G401.6 (cell line): ENCODE measurements around the gene USP35.

ENCODE experiments used
- FAIRE-seq: peaks from 2 replicates; lab custom pipeline; 2012; peaks lifted over from hg19 to GRCh38; lab: Jason Lieb, UNC

USP35 gene

DNA sequence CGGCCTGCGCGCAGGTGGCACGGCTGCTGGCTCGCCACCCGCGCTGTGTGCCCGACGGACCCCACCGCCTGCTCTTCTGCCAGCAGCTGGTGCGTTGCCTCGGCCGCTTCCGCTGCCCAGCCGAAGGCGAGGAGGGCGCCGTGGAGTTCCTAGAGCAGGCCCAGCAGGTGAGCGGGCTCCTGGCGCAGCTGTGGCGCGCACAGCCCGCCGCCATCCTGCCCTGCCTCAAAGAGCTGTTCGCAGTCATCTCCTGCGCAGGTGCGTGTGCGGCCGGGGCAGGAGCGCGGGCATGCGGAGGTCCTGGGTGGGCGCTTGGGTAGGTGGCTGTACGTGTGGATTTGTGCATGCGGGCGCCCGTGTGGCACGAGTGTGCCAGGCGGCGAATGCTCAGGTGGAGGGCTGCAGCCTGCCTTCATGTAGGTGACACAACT, 8.0 kb downstream of the USP35 start:
- FAIRE-seq, result no peak

DNA sequence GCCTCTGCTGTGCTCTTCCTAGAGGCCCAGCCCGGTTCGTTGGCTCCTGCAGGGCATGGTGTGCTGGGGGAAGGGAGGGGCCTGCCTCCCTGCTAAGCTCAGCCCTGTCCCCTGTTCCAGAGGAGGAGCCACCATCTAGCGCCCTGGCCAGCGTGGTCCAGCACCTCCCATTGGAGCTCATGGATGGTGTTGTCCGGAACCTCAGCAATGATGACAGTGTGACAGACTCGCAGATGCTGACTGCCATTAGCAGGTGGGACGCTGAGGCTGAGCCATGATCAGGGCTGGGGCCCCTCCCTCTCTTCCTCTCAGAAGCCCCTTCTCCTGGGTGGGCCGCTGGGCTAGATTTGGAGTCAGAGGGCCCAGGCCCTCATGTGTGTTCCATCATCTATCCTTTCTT, 9.1 kb downstream of the USP35 start:
- no peak for FAIRE-seq

DNA sequence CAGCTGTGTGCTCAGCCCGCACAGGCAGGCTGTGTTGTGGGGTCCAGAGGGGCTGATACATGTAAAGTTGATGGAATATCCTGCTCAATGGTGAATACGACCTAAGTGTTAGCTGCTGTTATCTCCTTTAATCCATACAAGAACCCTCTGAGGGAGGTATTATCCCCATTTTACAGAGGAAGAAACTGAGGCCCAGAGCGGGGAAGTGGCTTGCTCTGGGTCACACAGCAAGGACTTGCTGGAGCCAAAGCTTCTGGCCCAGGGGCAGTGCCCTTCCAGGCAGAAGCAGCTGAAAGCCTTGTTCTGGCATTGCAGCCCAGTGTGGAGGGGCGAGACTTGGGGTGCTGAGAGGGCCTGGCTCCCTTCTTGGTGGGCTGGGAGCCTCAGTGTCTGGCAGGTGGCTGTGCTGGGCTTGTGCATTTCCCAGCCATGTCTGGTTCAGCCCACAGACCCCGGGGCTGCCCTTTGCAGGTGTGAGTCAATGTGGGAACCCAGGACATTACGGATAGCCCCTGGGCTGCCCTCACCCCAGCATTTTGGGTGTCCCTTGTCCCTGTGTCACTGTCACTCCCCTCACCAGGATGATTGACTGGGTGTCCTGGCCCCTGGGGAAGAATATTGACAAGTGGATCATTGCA, 10.4 kb downstream of the USP35 start:
- no peak for FAIRE-seq

- FAIRE-seq, result no peak
Measured at GRCh38 chr11:78199653-78200015, 10.9 kb downstream of the USP35 start.

GRCh38 chr11:78200061-78200460, 11.3 kb downstream of the USP35 start:
- no peak for FAIRE-seq

DNA sequence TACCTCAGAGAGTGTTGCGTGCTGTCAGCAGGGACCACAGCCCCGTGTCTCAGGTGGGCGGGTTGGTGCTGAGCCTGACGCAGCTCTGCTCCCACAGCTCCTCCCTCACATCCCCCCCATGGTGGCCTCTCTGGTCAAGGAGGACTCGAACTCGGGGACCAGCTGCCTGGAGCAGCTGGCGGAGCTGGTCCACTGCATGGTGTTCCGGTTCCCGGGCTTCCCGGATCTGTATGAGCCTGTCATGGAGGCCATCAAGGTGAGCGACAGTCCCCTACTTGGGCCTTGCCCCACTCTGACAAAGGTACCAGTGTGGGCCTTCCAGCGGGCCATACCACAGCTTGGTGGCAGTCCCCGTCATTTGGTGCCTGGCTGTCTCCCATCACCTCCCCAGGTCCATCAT, 11.8 kb downstream of the USP35 start:
- no peak for FAIRE-seq

- no peak for FAIRE-seq
Measured at GRCh38 chr11:78201096-78201818, 12.5 kb downstream of the USP35 start.

DNA sequence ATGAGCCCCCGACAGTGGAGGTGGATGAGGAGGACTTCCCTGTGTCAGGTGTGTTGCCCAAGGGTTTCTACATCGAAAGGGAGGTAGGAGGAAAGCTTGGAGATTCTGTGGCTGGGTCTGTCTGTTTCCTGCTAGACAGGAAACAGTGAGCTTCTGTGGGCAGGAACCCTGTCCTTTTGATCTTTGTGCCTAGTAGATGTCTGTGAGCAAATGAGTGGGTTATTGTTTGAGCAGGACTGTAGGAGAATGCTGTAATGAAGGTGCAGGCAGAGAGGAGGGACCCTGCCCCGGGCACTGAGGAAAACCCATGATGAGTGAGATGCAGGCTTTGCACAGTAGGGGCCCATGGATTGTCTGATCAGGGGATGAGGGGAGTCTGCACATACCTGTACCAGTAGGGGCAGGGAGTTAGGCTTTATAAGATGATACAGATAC, 14.0 kb downstream of the USP35 start:
- no peak for FAIRE-seq

- no peak for FAIRE-seq
Measured at GRCh38 chr11:78203184-78203583, 14.5 kb downstream of the USP35 start.

- FAIRE-seq, result no peak
Measured at GRCh38 chr11:78205256-78205655, 16.5 kb downstream of the USP35 start.

- no peak for FAIRE-seq
Measured at GRCh38 chr11:78205691-78206090, 17.0 kb downstream of the USP35 start.

GRCh38 chr11:78207532-78208256, 19.0 kb downstream of the USP35 start:
- no peak for FAIRE-seq

GRCh38 chr11:78208257-78209165, 19.8 kb downstream of the USP35 start:
- FAIRE-seq, result no peak

DNA sequence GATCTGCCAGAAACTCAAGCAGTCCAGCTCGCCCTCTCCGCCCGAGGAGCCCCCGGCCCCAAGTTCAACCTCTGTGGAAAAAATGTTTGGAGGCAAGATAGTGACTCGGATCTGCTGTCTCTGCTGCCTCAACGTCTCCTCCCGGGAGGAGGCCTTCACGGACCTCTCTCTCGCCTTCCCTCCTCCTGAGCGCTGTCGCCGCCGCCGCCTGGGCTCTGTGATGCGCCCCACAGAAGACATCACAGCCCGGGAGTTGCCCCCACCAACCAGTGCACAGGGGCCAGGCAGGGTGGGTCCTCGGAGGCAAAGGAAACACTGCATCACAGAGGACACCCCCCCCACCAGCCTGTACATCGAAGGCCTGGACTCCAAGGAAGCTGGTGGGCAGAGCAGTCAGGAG, 20.8 kb downstream of the USP35 start:
- FAIRE-seq, result no peak

DNA sequence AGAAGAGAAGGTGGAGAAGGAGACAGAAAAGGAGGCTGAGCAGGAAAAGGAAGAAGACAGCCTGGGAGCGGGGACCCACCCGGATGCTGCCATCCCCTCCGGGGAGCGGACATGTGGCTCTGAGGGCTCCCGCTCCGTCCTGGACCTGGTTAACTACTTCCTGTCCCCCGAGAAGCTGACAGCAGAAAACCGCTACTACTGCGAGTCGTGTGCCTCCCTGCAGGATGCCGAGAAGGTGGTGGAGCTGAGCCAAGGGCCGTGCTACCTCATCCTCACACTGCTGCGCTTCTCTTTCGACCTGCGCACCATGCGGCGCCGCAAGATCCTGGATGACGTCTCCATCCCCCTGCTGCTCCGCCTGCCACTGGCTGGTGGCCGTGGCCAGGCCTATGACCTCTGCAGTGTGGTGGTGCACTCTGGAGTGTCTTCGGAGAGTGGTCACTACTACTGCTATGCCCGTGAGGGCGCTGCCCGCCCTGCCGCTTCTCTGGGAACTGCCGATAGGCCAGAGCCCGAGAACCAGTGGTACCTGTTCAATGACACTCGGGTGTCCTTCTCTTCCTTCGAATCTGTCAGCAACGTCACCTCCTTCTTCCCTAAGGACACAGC, 21.4 kb downstream of the USP35 start:
- FAIRE-seq, result no peak

- no peak for FAIRE-seq
Measured at GRCh38 chr11:78211565-78211964, 22.8 kb downstream of the USP35 start.

- FAIRE-seq, result no peak
Measured at GRCh38 chr11:78212586-78213371, 24.1 kb downstream of the USP35 start.

DNA sequence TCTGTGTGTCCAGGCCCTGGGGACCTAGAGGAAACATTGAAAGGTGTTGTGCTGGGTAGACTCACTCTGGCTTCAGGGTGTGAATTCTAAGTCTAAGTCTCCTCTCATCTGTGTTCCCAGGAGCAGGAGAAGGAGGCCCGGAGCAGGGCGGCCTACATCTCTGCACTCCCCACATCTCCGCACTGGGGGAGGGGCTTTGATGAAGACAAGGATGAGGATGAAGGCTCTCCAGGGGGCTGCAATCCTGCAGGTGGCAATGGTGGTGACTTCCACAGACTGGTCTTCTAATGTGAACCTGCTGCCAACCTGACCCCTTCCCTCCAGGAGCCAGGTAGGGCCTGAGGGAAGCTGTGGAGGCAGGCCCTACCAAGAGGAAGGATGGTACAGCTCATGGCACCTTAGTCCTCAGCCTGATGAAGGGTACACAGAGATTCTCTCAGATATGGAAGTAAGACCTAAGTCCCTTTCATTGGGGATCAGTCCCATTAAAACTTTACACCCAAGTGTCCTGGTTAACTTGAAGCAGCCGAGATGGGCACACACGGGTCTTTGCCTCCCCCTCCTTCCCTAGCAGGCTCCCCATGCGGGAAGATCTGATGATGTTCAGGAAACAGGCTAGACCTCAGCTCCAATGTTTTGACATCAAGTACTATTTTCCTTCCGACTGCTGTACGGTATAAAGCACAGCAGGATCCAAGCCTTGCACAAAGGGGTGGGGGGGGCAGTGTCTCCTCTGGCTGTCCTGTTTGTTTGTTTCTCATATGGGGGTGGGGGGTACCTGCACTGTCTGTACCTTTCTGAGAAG, 25.0 kb downstream of the USP35 start:
- no peak for FAIRE-seq

DNA sequence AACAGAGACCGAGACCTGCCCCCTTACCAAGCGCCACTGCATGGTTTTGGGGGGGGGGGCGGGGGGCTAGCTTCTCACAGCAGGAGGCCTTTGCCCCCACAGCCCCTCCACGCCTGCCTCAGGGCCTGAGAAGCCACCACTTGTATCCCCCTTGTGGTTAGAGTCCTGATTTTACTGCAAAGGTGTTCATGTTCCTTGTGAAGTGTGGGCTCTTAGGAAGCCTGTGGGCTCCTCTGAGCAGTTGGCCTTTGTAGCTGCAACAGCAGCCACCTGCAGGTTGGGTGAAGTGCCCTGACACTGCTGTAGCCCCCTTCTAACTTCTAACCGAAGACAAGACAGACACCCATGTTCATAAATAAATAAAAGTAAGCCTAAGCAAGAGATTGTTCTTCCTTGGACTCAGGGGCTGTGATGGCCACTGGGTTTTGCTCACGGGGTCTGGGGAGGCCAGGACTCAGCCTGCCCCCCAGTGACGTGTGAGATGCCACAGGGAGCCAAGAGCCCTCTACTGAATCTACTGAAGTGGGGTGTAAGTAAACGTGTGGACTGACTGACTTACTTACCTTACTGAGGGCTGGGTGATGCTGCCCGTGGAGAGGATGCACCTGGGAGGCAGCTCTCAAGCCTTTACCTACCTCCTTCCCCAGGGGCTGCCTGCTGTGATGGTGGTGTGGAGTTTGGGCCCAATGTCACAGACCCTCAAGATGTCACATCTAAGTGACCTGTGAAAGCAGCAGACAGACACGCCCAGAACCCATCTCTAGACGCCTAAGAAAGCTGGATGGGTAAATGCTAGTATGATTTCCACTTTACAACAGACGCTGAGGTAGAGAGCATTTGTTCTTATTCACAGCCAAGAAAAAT, 25.8 kb downstream of the USP35 start:
- FAIRE-seq, result no peak
